Activated naive CD4-positive, alpha-beta T cell treated with anti-CD3 and anti-CD28 coated beads, Interleukin-2, amount 50 U/mL, for 24 hours (primary cell): ENCODE measurements around the gene COL1A1.

ENCODE experiments used
- H3K27ac Mint-ChIP-seq: one replicate; pipeline ENCODE4 v1.8.0; 2021; ENCODE audit warnings: mild to moderate bottlenecking, mixed read lengths
- H3K27me3 Mint-ChIP-seq: one replicate; pipeline ENCODE4 v1.8.0; 2021; ENCODE audit warnings: mixed read lengths
- H3K36me3 Mint-ChIP-seq: one replicate; pipeline ENCODE4 v1.8.0; 2021; ENCODE audit warnings: mixed read lengths
- H3K4me1 Mint-ChIP-seq: one replicate; pipeline ENCODE4 v1.8.0; 2021; ENCODE audit warnings: mixed read lengths
- H3K4me3 Mint-ChIP-seq: one replicate; pipeline ENCODE4 v1.8.0; 2021; ENCODE audit warnings: mild to moderate bottlenecking, mixed read lengths
- H3K9me3 Mint-ChIP-seq: one replicate; pipeline ENCODE4 v1.8.0; 2021; ENCODE audit warnings: mixed read lengths

The COL1A1 gene

GRCh38 chr17:50207315-50207714 is 5.9 kb upstream of the COL1A1 start:
- Mint-ChIP-seq H3K27me3 (peaks cover 39% of the 10 kb centered on the region), H3K9me3 (no peaks in the 10 kb centered on the region), H3K4me1 (no peaks in the 10 kb centered on the region), H3K4me3 (no peak overlapping the region), H3K36me3 (no peaks in the 10 kb centered on the region), H3K27ac (no peak overlapping the region)

- Mint-ChIP-seq H3K9me3 (no peaks in the 10 kb centered on the region), H3K4me1 (no peaks in the 10 kb centered on the region), H3K27ac (no peak overlapping the region), H3K27me3 (peaks cover 43% of the 10 kb centered on the region), H3K4me3 (no peak overlapping the region), H3K36me3 (no peaks in the 10 kb centered on the region)
Observed at GRCh38 chr17:50206604-50207293, 5.3 kb upstream of the COL1A1 start.

GRCh38 chr17:50205963-50206505 is 4.6 kb upstream of the COL1A1 start:
- H3K27ac Mint-ChIP-seq: no peak overlapping the region
- no peak overlapping the region for H3K4me3 Mint-ChIP-seq
- peaks cover 3% of the 10 kb centered on the region for H3K4me1 Mint-ChIP-seq
- H3K27me3 Mint-ChIP-seq: peaks cover 45% of the 10 kb centered on the region
- H3K36me3 Mint-ChIP-seq: no peaks in the 10 kb centered on the region
- H3K9me3 Mint-ChIP-seq: no peaks in the 10 kb centered on the region

GRCh38 chr17:50205111-50205962 is 3.9 kb upstream of the COL1A1 start:
- H3K4me3 Mint-ChIP-seq: no peak overlapping the region
- no peak overlapping the region for H3K27ac Mint-ChIP-seq
- peaks cover 49% of the 10 kb centered on the region for H3K27me3 Mint-ChIP-seq

GRCh38 chr17:50204431-50204830 is 3.0 kb upstream of the COL1A1 start:
- no peak overlapping the region for H3K27ac Mint-ChIP-seq
- no peak overlapping the region for H3K4me3 Mint-ChIP-seq
- peaks cover 9% of the 10 kb centered on the region for H3K4me1 Mint-ChIP-seq
- no peaks in the 10 kb centered on the region for H3K9me3 Mint-ChIP-seq
- no peaks in the 10 kb centered on the region for H3K36me3 Mint-ChIP-seq
- peaks cover 48% of the 10 kb centered on the region for H3K27me3 Mint-ChIP-seq

More at GRCh38 chr17:50205111-50205962, 3.9 kb upstream of the COL1A1 start:
- Mint-ChIP-seq H3K36me3 (no peaks in the 10 kb centered on the region), H3K9me3 (no peaks in the 10 kb centered on the region), H3K4me1 (peaks cover 9% of the 10 kb centered on the region)

GRCh38 chr17:50203604-50204345 is 2.3 kb upstream of the COL1A1 start:
- H3K36me3 Mint-ChIP-seq: no peaks in the 10 kb centered on the region
- no peak overlapping the region for H3K4me3 Mint-ChIP-seq
- H3K4me1 Mint-ChIP-seq: peaks cover 13% of the 10 kb centered on the region
- H3K27me3 Mint-ChIP-seq: peaks cover 48% of the 10 kb centered on the region
- H3K9me3 Mint-ChIP-seq: no peaks in the 10 kb centered on the region
- H3K27ac Mint-ChIP-seq: peak overlapping the region; percentile 8

GRCh38 chr17:50203086-50203485 is 1.7 kb upstream of the COL1A1 start:
- H3K4me3 Mint-ChIP-seq: no peak overlapping the region
- no peak overlapping the region for H3K27ac Mint-ChIP-seq
- H3K36me3 Mint-ChIP-seq: no peaks in the 10 kb centered on the region
- peaks cover 17% of the 10 kb centered on the region for H3K4me1 Mint-ChIP-seq
- no peaks in the 10 kb centered on the region for H3K9me3 Mint-ChIP-seq
- H3K27me3 Mint-ChIP-seq: peaks cover 51% of the 10 kb centered on the region

- no peaks in the 10 kb centered on the region for H3K36me3 Mint-ChIP-seq
- peaks cover 17% of the 10 kb centered on the region for H3K4me1 Mint-ChIP-seq
Observed at GRCh38 chr17:50200457-50201275, 765 bp downstream of the COL1A1 start.

GRCh38 chr17:50199803-50200456 is 1.5 kb downstream of the COL1A1 start:
- Mint-ChIP-seq H3K4me3 (peak overlapping the region; percentile 83), H3K4me1 (peaks cover 17% of the 10 kb centered on the region)

More at GRCh38 chr17:50200457-50201275, 765 bp downstream of the COL1A1 start:
- Mint-ChIP-seq H3K4me3 (peak overlapping the region; percentile 83), H3K9me3 (no peaks in the 10 kb centered on the region), H3K27ac (no peak overlapping the region), H3K27me3 (peaks cover 36% of the 10 kb centered on the region)

GRCh38 chr17:50199211-50199802 is 2.1 kb downstream of the COL1A1 start:
- Mint-ChIP-seq H3K4me1 (peaks cover 17% of the 10 kb centered on the region), H3K27ac (no peak overlapping the region), H3K4me3 (peak overlapping the region; percentile 83), H3K36me3 (no peaks in the 10 kb centered on the region), H3K9me3 (no peaks in the 10 kb centered on the region), H3K27me3 (peaks cover 30% of the 10 kb centered on the region)

More at GRCh38 chr17:50199803-50200456, 1.5 kb downstream of the COL1A1 start:
- Mint-ChIP-seq H3K27me3 (peaks cover 30% of the 10 kb centered on the region), H3K27ac (no peak overlapping the region), H3K36me3 (no peaks in the 10 kb centered on the region), H3K9me3 (no peaks in the 10 kb centered on the region)

- no peak overlapping the region for H3K27ac Mint-ChIP-seq
Observed at GRCh38 chr17:50198026-50198669, 3.3 kb downstream of the COL1A1 start.

GRCh38 chr17:50196826-50197225 is 4.6 kb downstream of the COL1A1 start:
- Mint-ChIP-seq H3K36me3 (no peaks in the 10 kb centered on the region), H3K4me1 (peaks cover 17% of the 10 kb centered on the region), H3K9me3 (no peaks in the 10 kb centered on the region), H3K27me3 (peaks cover 15% of the 10 kb centered on the region), H3K27ac (no peak overlapping the region), H3K4me3 (no peak overlapping the region)

More at GRCh38 chr17:50198026-50198669, 3.3 kb downstream of the COL1A1 start:
- Mint-ChIP-seq H3K9me3 (no peaks in the 10 kb centered on the region), H3K4me3 (no peak overlapping the region), H3K4me1 (peaks cover 17% of the 10 kb centered on the region), H3K36me3 (no peaks in the 10 kb centered on the region), H3K27me3 (peaks cover 26% of the 10 kb centered on the region)

- Mint-ChIP-seq H3K4me1 (peaks cover 14% of the 10 kb centered on the region), H3K4me3 (no peak overlapping the region), H3K27ac (no peak overlapping the region), H3K36me3 (no peaks in the 10 kb centered on the region), H3K27me3 (peaks cover 11% of the 10 kb centered on the region), H3K9me3 (no peaks in the 10 kb centered on the region)
Observed at GRCh38 chr17:50196036-50196435, 5.4 kb downstream of the COL1A1 start.
